Measurements from ENCODE around the gene PADI6. TPM values are rescaled to one million over a fixed set of nuclear protein-coding genes. Genes with fewer than 3 reads are reported as not detected.

The PADI6 gene
- total and polyA plus RNA-seq, 9 of the 15 experiments (the other 6 are each of a cell fraction or from before 2014, with no cell fraction given) = not detected

- Histone ChIP-seq H3K4me2 (ENCODE audit: insufficient read depth, low read length) (no peak overlapping the region), H2AFZ (ENCODE audit: low read depth, low read length) (no peak overlapping the region), H3K27ac (ENCODE audit: extremely low read depth, low read depth, low read length) (no peak overlapping the region), H3K9me1 (ENCODE audit: control insufficient read depth, insufficient read depth, low read length) (no peaks in the 10 kb centered on the region), H3K9ac (ENCODE audit: insufficient read depth in 1 of 2, low read depth in 2 of 2, low read length in 2 of 2) (no peak overlapping the region), H3K4me3 (no peak overlapping the region), H4K20me1 (replicated peaks; ENCODE audit: control insufficient read depth, insufficient read depth, low read length) (no peaks in the 10 kb centered on the region), H3K36me3 (ENCODE audit: control insufficient read depth, insufficient read depth, low read length) (peaks cover 98% of the 10 kb centered on the region), H3K79me2 (ENCODE audit: control insufficient read depth, insufficient read depth, low read length) (0 out of 3 replicates have a peak, but pooled peaks cover 7% of the 10 kb centered on the region), H3K9me3 (replicated peaks; ENCODE audit: control insufficient read depth, insufficient read depth, low read depth, low read length) (no peaks in the 10 kb centered on the region), H3K27me3 (ENCODE audit: control insufficient read depth in 2 of 2, insufficient read depth in 2 of 2, low read length in 2 of 2) (no peaks in the 10 kb centered on the region), H3K4me1 (replicated peaks in 1 of 2; ENCODE audit: control insufficient read depth in 2 of 2, insufficient read depth in 2 of 2, low read length in 2 of 2) (peaks cover 0 to 5% of the 10 kb centered on the region in 2 experiments; a peak in 1 of 5 replicates)
- POLR2A ChIA-PET = interaction anchor here (0.6 to 1.9 kb wide), 2 partner anchors 11 to 22 kb away, joined by 4 to 6 read pairs; no protein-coding TSS in a partner anchor
- TF ChIP-seq ATF2 (CRISPR knock-in tag; IDR thresholded peaks at IDR 0.05) (no peak), REST (IDR thresholded peaks at IDR 0.05; ENCODE audit: borderline replicate concordance) (no peak), REST (CRISPR knock-in tag; IDR thresholded peaks at IDR 0.05; ENCODE audit: low read depth) (no peak), TCF7 (IDR thresholded peaks at IDR 0.05; ENCODE audit: borderline replicate concordance) (no peak), EHMT2 (IDR thresholded peaks at IDR 0.05) (no peak), ZNF232 (CRISPR knock-in tag; IDR thresholded peaks at IDR 0.05) (no peak), ZNF274 (IDR thresholded peaks at IDR 0.05; ENCODE audit: borderline replicate concordance, low read depth, low read length) (no peak), XRCC5 (IDR thresholded peaks at IDR 0.05; ENCODE audit: low read depth, low read length) (no peak), UBTF (IDR thresholded peaks at IDR 0.05; ENCODE audit: borderline replicate concordance in 1 of 2, low read depth in 2 of 2, low read length in 2 of 2) (no peak), ZKSCAN8 (CRISPR knock-in tag; IDR thresholded peaks at IDR 0.05) (no peak)
- no TSS peak for BruUV-seq (replicated peaks)
- 89% methylated on average over 2 of the region's 2 CpGs for WGBS (ENCODE audit: insufficient coverage, low coverage, missing lambda C conversion rate)
- intact Hi-C loops (cut with micrococcal nuclease) (no loop called here), in situ Hi-C loops (cut with MboI) (loop anchor here (10.0 kb wide), 1 partner anchor 191 kb away; no protein-coding TSS in a partner anchor)
- FAIRE-seq (no peak), DNase-seq (ENCODE audit: extremely low read depth in 1 of 4, low spot score in 3 of 4) (no peak), ATAC-seq (no peak)
- CTCF ChIA-PET (ENCODE audit: low intra/inter-chr PET ratio) = no interaction called here
Observed at GRCh38 chr1:17414022-17414421, 42.0 kb downstream of the PADI6 start.
